Stimulated activated CD4-positive, alpha-beta T cell treated with anti-CD3 and anti-CD28 coated beads, Interleukin-15, amount 100 ng/mL, for 48 hours (primary cell): Measurements from ENCODE around the gene TMEM163.
"Not testable (repeated sequence)": the region's sequence is repeated elsewhere in the genome, so short reads cannot be mapped to it uniquely, and the experiment has no call there.

Source experiments
- DNase-seq, 2 donors: peaks; one replicate each; pipeline ENCODE4 v3.0.0-alpha.2; 2020; ENCODE audit warnings: low read depth in 2 of 2

The TMEM163 gene

GRCh38 chr2:134718817-134719814, at the start of gene TMEM163:
Gene TMEM163 (minus strand): TSS chr2:134719000.
- no peak for DNase-seq

- no peak for DNase-seq
These were observed 47.8 kb upstream of the TMEM163 start for GRCh38 chr2:134766583-134766982.

GRCh38 chr2:134765987-134766386, 47.2 kb upstream of the TMEM163 start:
- DNase-seq = no peak

GRCh38 chr2:134764164-134764563, 45.4 kb upstream of the TMEM163 start:
- no peak for DNase-seq

- DNase-seq = no peak
These were observed 44.4 kb upstream of the TMEM163 start for GRCh38 chr2:134763164-134763710.

- DNase-seq = no peak
These were observed 43.7 kb upstream of the TMEM163 start for GRCh38 chr2:134762508-134762907.

- DNase-seq = no peak
These were observed 41.6 kb upstream of the TMEM163 start for GRCh38 chr2:134760385-134760784.

GRCh38 chr2:134758633-134759032, 39.8 kb upstream of the TMEM163 start:
- no peak for DNase-seq

GRCh38 chr2:134751981-134752380, 33.2 kb upstream of the TMEM163 start:
- not testable (repeated sequence) for DNase-seq

GRCh38 chr2:134745546-134745945, 26.7 kb upstream of the TMEM163 start:
- DNase-seq = no peak

GRCh38 chr2:134745023-134745422, 26.2 kb upstream of the TMEM163 start:
- DNase-seq = no peak

GRCh38 chr2:134739879-134740301, 21.1 kb upstream of the TMEM163 start:
- no peak for DNase-seq

GRCh38 chr2:134739236-134739878, 20.6 kb upstream of the TMEM163 start:
- no peak for DNase-seq

- no peak for DNase-seq
These were observed 19.5 kb upstream of the TMEM163 start for GRCh38 chr2:134738141-134738870.

GRCh38 chr2:134737671-134738070, 18.9 kb upstream of the TMEM163 start:
- no peak for DNase-seq

- no peak for DNase-seq
These were observed 17.5 kb upstream of the TMEM163 start for GRCh38 chr2:134736167-134736880.

GRCh38 chr2:134728163-134728562, 9.4 kb upstream of the TMEM163 start:
- no peak for DNase-seq

- no peak for DNase-seq
These were observed 8.6 kb upstream of the TMEM163 start for GRCh38 chr2:134727385-134727784.

GRCh38 chr2:134726645-134727044, 7.8 kb upstream of the TMEM163 start:
- no peak for DNase-seq

GRCh38 chr2:134725876-134726275, 7.1 kb upstream of the TMEM163 start:
- no peak for DNase-seq

GRCh38 chr2:134724341-134724740, 5.5 kb upstream of the TMEM163 start:
- DNase-seq = no peak
